GM12892 (cell line): Measurements from ENCODE around the gene CNGB1.
"Not testable (repeated sequence)": the region's sequence is repeated elsewhere in the genome, so short reads cannot be mapped to it uniquely, and the experiment has no call there.

Source experiments
- DNase-seq: peaks from one replicate; pipeline ENCODE4 v3.0.0; 2011; ENCODE audit not compliant: insufficient read length
- FAIRE-seq: peaks from 2 replicates; lab custom pipeline; 2011; peaks lifted over from hg19 to GRCh38; lab: Jason Lieb, UNC
- POLR2A ChIP-seq: IDR thresholded peaks from 2 replicates; pipeline ENCODE4 v1.6.1; 2011; ENCODE audit warnings: low read depth, low read length, control low read depth
- POLR2AphosphoS5 ChIP-seq: IDR thresholded peaks from 2 replicates; pipeline ENCODE4 v1.6.1; 2011; ENCODE audit warnings: low read depth, low read length, control low read depth
- TAF1 ChIP-seq: IDR thresholded peaks from 2 replicates; pipeline ENCODE4 v1.6.1; 2011; ENCODE audit warnings: low read depth, mild to moderate bottlenecking, control low read depth, low read length, borderline replicate concordance

Gene CNGB1

DNA sequence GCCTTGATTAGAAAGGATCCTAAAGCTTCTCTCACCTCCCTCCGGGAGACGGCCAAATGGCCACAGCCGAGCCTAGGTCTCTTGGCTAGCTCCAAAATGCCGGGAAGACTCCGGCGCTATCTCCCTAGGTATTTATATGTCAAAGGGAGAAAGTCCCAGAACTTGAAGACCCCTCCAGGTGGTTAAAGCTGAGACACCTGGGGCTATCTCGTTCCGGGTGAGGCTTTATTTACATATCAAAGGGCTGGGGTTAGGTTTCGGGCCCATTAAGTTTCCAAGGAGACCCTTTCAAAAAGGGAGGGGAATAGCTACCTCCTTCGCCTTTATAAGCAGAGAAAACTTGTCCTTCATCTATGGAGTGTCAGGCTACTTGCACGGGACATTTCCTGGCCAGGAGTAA is 97.7 kb downstream of the CNGB1 start:
- DNase-seq (no peak), FAIRE-seq (no peak)
- no peak for TF ChIP-seq POLR2A
- TF ChIP-seq POLR2AphosphoS5, result no peak

DNA sequence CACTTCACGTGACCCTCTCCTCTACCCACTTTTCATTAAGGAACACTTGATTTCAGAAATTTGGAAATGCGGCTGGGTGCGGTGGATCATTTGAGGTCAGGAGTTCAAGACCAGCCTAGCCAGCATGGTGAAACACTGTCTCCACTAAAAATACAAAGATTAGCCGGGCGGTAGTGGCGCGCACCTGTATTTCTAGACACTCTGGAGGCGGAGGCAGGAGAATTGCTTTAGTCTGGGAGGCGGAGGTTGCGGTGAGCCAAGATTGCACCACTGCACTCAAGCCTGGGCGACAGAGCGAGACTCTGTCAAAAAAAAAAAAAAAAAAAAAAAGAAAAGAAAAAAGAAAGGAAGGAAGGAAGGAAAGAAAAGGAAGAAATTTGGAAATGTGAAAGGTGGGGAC is 98.2 kb downstream of the CNGB1 start:
- FAIRE-seq, DNase-seq: not testable (repeated sequence)

DNA sequence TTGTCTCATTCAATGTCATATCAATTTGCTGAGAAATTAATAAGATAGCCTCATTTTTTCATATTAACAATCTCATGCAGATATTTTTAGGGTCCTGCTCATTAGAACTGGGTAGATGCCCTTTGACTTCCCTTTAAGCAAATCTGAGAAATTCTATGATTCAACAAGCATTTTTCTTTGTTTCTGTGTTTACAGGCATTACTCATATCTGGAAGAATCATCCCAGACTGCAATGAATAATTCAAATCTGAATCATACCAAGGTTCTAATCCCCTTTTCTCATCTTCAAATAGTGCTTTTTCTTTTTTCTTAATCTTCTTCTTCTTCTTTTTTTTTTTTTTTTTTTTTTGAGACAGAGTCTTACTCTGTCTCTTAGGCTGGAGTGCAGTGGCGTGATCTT is 99.5 kb downstream of the CNGB1 start:
- TF ChIP-seq POLR2A (no peak), POLR2AphosphoS5 (no peak), TAF1 (no peak)
- FAIRE-seq (no peak), DNase-seq (no peak)

DNA sequence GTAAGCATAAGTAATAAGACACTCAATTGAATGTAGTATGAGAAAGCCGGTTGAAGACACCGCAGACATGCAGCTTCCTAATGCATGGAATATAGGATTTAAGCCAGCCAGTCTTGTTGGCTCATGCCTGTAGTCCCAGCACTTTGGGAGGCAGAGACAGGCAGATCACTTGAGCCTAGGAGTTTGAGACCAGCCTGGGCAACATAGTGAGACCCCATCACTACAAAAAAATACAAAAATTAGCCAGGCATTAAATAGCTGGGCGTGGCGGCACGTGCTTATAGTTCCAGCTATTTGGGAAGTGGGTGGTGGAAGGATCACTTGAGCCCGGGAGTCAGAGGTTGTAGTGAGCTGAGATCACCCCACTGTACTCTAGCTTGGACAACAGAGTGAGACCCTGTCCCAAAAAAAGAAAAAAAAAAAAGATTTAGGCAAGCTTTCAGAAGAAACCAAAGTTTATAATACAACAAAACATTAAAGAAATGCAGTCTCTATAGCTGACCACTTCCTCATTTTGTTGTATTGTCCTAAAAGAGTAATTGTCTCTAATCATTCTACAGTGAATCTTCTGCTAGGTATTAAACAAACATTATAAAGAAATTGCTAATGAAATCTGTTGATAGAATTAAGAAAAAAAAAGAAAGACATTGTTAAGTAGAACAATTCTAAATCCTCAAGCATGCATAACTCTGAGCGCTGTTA is 100.0 kb downstream of the CNGB1 start:
- FAIRE-seq, result no peak
- TF ChIP-seq POLR2A (no peak), POLR2AphosphoS5 (no peak), TAF1 (no peak)
- no peak for DNase-seq

DNA sequence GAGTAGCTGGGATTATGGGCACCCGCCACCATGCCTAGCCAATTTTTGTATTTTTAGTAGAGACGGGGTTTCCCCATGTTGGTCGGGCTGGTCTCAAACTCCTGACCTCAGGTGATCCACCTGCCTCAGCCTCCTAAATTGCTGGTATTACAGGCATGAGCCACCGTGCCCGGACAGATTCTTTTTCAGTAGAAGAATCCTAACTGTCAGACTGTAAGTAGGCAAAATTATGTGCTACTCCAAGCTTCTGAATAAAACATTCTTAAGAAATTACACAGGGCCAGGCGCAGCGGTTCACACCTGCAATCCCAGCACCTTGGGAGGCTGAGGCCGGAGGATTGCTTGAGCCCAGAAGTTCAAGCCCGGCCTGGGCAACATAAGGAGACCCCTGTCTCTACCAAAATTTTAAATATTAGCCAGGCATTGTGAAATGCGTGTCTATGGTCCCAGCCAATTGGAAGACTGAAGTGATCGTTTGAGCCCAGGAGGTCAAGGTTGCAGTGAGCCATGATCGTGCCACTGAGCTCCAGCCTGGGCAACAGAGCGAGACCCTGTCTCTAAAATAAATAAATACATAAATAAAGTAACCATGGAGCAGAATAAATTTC is 101.9 kb downstream of the CNGB1 start:
- FAIRE-seq (no peak), DNase-seq (no peak)

DNA sequence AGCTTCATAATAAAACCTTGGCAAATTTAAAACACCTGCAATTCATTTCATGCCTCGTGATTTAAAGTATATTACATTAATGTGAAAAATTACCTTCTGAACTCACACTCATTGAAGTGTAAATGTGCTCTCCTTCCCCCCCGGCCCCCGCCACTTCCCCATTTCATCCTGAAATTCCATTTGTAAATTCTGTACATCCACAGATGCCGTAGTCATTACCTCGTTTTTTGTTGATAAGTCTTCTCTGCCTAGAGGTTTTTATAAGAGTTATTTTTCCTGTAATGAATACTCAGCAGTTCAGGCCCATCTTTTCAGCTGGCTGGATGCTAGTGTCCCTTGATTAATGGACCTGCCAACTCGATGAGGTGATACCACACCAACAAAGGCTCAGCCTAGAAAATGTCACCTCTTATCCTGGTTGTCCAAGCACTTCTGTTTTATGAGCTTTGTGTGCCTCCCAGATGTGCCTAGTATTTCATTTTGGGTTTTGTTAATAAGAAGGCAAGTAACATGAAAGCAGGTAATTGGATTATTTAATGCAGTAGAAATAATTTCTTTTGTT is 103.8 kb downstream of the CNGB1 start:
- FAIRE-seq (no peak), DNase-seq (no peak)
- TF ChIP-seq POLR2A (no peak), POLR2AphosphoS5 (no peak), TAF1 (no peak)

More for the DNA sequence above, 101.9 kb downstream of the CNGB1 start:
- no peak for TF ChIP-seq POLR2AphosphoS5

DNA sequence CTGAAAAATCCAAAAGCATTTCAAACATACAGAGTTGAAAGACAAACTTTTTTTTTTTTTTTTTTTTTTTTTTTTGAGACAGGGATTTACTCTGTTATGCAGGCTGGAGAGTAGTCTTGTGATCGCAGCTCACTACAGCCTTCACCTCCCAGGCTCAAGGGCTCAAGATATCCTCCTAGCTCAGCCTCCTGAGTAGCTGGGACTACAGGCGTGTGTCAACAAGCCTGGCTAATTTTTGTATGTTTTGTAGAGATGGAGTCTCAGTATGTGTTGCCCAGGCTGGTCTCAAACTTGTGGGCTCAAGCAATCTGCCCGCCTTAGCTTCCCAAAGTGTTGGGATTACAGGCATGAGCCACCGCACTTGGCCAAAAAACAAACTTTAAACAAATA is 104.4 kb downstream of the CNGB1 start:
- no peak for FAIRE-seq
- DNase-seq, result no peak
- no peak for TF ChIP-seq TAF1
- no peak for TF ChIP-seq POLR2AphosphoS5
- TF ChIP-seq POLR2A, result no peak

DNA sequence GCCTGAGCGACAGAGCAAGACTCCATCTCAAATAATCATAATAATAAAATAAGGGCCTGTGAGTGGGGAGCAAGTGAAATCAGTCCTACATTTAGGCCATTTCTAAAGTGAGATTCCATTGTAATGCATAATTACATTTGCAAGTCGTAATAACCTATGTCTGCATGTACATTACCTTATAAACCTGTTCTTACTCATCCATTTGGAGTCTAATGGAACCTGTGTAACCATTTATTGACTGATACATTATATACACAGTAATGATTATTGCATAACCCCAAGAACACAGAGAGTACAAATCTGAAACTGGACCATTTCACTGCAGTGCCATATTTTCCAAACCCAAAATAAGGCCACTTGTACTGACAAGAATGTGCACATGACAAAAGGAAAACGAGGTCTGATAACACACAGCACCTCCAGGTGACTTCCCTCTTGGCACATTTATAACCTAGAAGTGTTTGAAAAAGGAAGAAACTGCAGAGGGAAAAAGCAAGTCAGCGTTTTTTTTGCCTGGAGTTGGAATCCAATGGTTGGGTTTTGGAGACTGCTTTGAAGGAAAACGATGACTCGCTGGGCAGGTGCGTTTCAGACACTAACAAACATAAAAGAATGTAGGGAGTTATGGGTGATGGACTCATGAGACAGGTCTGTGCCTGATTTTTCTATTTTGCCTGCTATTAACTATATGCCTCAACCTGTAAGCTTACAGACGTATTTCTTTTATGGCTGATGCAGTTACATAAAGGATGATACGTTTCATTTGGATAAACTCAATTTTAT is 105.0 kb downstream of the CNGB1 start:
- TF ChIP-seq POLR2AphosphoS5 (no peak), TAF1 (no peak), POLR2A (no peak)
- DNase-seq (no peak), FAIRE-seq (no peak)

DNA sequence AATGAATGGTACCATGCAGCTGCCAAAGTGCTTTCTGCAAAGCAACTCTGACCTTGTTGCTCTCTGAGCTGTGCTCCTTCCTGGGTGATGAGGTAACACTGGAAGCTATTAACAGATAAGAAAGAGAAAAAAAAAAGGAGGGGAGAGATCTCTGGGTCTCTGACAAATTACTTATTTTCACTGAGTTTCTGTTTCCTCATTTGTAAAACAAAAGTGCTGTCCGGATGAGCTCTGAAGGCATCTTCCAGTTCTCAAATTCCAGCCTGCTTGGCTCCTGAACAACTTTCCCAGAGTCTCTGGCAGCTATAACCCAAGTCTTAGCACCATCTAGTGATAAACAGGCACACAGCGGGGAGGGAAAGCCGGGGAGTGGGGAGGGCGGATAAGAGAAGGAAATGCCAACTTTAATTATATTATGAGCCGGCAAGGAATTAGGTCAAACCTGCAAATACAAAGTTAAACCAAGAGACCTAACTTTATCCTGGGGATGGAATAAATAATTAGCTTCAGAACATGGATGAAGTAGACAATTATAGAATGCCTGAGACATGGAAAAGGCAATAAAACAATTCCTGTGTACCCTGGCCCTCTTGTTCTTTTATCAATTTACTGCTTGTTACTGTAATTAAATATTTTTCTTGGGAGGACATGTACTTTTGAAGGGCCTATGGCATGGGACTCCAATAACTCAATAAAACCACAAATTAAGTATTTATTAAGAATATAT is 107.3 kb downstream of the CNGB1 start:
- FAIRE-seq (no peak), DNase-seq (no peak)
- TF ChIP-seq POLR2AphosphoS5 (no peak), POLR2A (no peak), TAF1 (no peak)

DNA sequence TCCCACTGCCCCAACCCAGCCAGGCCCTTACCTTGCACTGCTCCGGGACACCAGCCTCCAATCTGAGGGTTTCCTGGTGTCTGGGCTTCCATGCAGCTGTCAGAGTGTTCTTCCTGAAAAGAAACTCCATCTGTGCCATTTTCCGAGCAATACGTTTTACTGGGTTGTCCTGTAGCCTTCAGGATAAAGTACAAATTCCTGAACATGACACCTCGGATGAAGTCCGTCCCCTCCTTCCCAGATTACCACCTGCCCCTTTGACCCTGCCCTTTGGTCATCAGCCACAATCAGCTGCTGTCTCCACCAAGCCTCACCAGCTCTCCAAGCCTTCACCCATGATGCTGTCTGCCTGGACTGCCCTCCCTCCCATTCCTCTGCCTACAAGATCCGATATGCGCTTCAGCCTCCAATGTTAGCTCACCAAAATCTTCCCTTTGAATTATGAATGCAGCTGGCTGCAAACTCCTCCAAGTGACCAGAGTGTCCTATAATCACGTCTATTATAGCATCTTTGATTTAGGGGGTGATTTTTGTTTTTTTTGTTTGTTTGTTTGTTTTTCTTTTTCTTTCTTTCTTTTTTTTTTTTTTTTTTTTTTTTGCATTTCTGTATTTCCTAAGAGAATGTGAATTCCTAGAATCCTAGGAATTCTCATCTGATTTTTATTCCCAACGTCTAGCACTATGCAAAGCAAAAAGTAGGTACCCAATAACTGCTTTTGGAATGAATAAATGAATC is 108.1 kb downstream of the CNGB1 start:
- FAIRE-seq, result no peak
- no peak for TF ChIP-seq TAF1
- TF ChIP-seq POLR2AphosphoS5, result no peak
- DNase-seq, result no peak

DNA sequence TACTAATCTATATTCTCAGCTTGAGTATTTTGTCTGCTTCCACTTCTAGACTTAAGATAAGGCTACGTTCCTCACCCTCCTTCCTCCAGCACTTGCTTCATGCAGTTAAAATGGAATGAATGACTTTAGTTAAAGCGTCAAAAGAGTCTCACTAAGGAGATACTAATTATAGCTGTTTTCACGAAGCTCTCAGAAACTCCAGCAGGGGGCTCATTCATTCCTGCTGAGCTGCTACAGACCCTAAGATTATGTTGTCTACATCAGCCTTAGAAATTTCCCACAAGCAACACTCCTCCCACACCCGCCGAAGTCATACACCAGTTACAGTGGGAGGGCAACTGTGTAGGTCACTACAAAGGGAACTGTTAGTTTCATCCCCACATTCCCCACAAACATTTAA is 111.6 kb downstream of the CNGB1 start:
- no peak for DNase-seq
- TF ChIP-seq TAF1 (no peak), POLR2A (no peak), POLR2AphosphoS5 (no peak)
- no peak for FAIRE-seq
